ENCODE results near the gene SRRT.

GRCh38 chr7:100878685-100879084 lies 3.8 kb downstream of the SRRT start:
- TF ChIP-seq CTCF (IDR thresholded peaks at IDR 0.05): no peak
- no peak for TF ChIP-seq EZH2 (IDR thresholded peaks at IDR 0.05; ENCODE audit: borderline replicate concordance, insufficient read depth, low read depth, low read length, poor library complexity, severe bottlenecking)
